Measurements from ENCODE around the gene CCDC106. TPM values are rescaled to one million over a fixed set of nuclear protein-coding genes. Genes with fewer than 3 reads are reported as not detected.

Gene CCDC106
- total RNA-seq, 2 donors from 2014 or later = 19.1 to 30.0 TPM

DNA sequence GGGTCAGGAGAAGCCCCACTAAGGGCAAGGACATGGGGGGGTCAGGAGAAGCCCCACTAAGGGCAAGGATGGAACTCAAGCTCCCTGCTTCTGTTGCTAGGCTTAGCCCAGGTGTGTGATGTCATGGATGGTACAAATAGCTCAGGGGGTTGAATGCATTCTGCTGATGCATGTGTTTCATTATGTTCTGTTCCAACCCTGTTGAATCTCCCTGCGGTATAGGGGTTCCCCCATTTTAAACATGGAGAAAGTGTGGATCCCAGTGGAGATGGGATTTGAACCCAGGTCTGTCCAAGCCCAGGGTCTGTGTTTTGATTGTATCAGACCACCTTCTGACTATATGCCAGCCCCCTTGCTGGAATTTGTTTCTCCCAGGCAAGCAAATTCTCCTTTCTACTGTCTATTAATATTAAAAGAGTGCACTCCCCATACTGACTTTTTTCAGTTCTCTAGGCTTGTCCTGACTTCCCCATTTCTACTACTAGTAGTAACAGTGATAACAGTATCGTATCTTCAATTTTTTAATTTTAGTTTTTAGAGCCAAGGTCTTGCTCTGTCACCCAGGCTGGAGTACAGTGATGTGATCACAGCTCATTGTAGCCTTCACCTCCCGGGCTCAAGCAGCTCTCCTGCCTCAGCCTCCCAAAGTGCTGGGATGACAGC is 35.9 kb upstream of the CCDC106 start:
- TF ChIP-seq, protein P1, sequence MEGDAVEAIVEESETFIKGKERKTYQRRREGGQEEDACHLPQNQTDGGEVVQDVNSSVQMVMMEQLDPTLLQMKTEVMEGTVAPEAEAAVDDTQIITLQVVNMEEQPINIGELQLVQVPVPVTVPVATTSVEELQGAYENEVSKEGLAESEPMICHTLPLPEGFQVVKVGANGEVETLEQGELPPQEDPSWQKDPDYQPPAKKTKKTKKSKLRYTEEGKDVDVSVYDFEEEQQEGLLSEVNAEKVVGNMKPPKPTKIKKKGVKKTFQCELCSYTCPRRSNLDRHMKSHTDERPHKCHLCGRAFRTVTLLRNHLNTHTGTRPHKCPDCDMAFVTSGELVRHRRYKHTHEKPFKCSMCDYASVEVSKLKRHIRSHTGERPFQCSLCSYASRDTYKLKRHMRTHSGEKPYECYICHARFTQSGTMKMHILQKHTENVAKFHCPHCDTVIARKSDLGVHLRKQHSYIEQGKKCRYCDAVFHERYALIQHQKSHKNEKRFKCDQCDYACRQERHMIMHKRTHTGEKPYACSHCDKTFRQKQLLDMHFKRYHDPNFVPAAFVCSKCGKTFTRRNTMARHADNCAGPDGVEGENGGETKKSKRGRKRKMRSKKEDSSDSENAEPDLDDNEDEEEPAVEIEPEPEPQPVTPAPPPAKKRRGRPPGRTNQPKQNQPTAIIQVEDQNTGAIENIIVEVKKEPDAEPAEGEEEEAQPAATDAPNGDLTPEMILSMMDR (IDR thresholded peaks at IDR 0.05) = no peak
- H3K27ac ChIP-seq = peak overlapping the region; percentile 68 to 92
- no peaks in the 10 kb centered on the region for H3K27me3 ChIP-seq
- peaks cover 0 to 41% of the 10 kb centered on the region in 2 donors for H3K4me1 ChIP-seq
- no peak overlapping the region for H3K4me3 ChIP-seq
- H3K9me3 ChIP-seq = no peaks in the 10 kb centered on the region
- H3K36me3 ChIP-seq = peaks cover 38% of the 10 kb centered on the region
- DNase-seq (ENCODE audit: low spot score) = no peak

DNA sequence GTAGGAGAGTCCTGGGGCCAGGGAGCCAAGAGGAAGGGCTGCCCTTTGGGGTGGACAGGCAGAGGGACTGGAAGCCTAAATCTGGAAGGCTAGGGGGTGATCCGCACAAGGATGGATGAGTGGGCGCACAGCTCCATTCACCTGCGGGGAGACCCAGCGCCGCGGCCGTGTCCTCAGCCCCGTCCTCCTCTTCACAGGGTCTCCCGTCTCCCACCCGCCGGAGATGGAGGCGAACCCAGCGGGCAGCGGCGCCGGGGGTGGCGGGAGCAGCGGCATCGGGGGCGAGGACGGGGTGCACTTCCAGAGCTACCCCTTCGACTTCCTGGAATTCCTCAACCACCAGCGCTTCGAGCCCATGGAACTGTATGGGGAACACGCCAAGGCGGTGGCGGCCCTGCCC is 34.6 kb upstream of the CCDC106 start:
- H3K27ac ChIP-seq = peak overlapping the region; percentile 68 to 92
- peaks cover 0 to 40% of the 10 kb centered on the region in 2 donors for H3K4me1 ChIP-seq
- no peak for DNase-seq (ENCODE audit: low spot score)
- peaks cover 48% of the 10 kb centered on the region for H3K36me3 ChIP-seq
- no peak overlapping the region for H3K4me3 ChIP-seq
- no peaks in the 10 kb centered on the region for H3K27me3 ChIP-seq
- H3K9me3 ChIP-seq = no peaks in the 10 kb centered on the region
- TF ChIP-seq, protein P1 (IDR thresholded peaks at IDR 0.05) = no peak

DNA sequence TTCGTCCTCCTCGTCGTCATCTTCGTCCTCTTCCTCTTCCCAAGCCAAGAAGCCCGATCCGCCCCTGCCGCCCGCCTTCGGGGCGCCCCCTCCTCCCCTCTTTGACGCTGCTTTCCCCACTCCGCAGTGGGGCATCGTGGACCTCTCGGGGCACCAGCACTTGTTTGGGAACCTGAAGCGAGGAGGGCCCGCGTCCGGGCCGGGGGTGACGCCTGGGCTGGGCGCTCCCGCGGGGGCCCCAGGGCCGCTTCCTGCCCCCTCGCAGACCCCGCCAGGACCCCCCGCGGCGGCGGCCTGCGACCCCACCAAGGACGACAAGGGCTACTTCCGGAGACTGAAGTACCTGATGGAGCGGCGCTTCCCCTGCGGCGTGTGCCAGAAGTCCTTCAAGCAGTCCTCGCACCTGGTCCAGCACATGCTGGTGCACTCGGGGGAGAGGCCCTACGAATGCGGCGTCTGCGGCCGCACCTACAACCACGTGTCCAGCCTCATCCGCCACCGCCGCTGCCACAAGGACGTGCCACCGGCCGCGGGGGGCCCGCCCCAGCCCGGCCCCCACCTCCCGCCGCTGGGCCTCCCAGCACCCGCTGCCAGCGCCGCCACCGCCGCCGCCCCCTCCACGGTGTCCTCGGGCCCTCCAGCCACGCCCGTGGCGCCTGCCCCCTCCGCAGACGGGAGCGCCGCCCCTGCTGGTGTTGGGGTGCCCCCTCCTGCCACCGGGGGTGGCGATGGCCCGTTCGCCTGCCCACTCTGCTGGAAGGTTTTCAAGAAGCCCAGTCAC is 33.9 kb upstream of the CCDC106 start:
- no peak overlapping the region for H3K4me3 ChIP-seq
- TF ChIP-seq, protein P1 (IDR thresholded peaks at IDR 0.05) = no peak
- H3K36me3 ChIP-seq = peaks cover 47% of the 10 kb centered on the region
- no peak for DNase-seq (ENCODE audit: low spot score)
- peaks cover 0 to 36% of the 10 kb centered on the region in 2 donors for H3K4me1 ChIP-seq
- H3K27ac ChIP-seq = no peak overlapping the region
- no peaks in the 10 kb centered on the region for H3K27me3 ChIP-seq
- no peaks in the 10 kb centered on the region for H3K9me3 ChIP-seq

DNA sequence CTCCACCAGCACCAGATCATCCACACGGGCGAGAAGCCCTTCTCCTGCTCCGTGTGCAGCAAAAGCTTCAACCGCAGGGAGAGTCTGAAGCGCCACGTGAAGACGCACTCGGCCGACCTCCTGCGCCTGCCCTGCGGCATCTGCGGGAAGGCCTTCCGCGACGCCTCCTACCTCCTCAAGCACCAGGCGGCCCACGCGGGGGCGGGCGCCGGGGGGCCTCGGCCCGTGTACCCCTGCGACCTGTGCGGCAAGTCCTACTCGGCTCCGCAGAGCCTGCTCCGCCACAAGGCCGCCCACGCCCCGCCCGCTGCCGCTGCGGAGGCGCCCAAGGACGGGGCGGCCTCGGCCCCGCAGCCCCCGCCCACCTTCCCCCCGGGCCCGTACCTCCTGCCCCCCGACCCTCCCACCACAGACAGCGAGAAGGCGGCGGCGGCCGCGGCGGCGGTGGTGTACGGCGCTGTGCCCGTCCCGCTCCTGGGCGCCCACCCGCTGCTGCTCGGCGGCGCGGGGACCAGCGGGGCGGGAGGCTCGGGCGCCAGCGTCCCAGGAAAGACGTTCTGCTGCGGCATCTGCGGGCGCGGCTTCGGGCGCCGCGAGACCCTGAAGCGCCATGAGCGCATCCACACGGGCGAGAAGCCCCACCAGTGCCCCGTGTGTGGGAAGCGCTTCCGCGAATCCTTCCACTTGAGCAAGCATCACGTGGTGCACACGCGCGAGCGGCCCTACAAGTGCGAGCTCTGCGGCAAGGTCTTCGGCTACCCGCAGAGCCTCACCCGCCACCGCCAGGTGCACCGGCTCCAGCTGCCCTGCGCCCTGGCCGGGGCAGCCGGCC is 33.1 kb upstream of the CCDC106 start:
- DNase-seq (ENCODE audit: low spot score) = no peak
- Histone ChIP-seq H3K4me1 (peaks cover 0 to 30% of the 10 kb centered on the region in 2 donors), H3K9me3 (no peaks in the 10 kb centered on the region), H3K27me3 (no peaks in the 10 kb centered on the region), H3K4me3 (no peak overlapping the region), H3K27ac (no peak overlapping the region), H3K36me3 (peaks cover 39% of the 10 kb centered on the region)
- TF ChIP-seq, protein P1 (IDR thresholded peaks at IDR 0.05) = no peak

DNA sequence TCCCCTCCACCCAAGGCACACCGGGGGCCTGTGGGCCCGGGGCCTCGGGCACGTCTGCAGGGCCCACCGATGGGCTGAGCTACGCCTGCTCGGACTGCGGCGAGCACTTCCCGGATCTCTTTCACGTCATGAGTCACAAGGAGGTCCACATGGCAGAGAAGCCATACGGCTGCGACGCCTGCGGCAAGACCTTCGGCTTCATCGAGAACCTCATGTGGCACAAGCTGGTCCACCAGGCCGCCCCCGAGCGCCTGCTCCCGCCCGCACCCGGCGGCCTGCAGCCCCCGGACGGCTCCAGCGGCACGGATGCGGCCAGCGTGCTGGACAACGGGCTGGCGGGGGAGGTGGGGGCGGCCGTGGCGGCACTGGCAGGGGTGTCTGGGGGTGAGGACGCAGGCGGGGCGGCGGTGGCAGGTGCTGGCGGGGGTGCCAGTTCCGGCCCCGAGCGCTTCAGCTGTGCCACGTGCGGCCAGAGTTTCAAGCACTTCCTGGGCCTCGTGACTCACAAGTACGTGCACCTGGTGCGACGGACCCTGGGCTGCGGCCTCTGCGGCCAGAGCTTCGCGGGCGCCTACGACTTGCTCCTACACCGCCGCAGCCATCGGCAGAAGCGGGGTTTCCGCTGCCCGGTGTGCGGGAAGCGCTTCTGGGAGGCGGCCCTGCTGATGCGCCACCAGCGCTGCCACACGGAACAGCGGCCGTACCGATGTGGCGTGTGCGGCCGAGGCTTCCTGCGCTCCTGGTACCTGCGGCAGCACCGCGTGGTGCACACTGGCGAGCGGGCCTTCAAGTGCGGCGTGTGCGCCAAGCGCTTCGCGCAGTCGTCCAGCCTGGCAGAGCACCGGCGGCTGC is 32.2 kb upstream of the CCDC106 start:
- Histone ChIP-seq H3K9me3 (no peaks in the 10 kb centered on the region), H3K4me1 (peaks cover 0 to 25% of the 10 kb centered on the region in 2 donors), H3K27me3 (no peaks in the 10 kb centered on the region), H3K36me3 (peaks cover 31% of the 10 kb centered on the region), H3K4me3 (no peak overlapping the region), H3K27ac (no peak overlapping the region)
- no peak for DNase-seq (ENCODE audit: low spot score)
- TF ChIP-seq, protein P1 (IDR thresholded peaks at IDR 0.05) = no peak

Data from right atrium auricular region (tissue), 2 donors.